ENCODE measurements around the gene DNAJB12.
A peak's percentile ranks its signal among the peaks of the same experiment; 100 is the strongest.

The DNAJB12 gene

DNA sequence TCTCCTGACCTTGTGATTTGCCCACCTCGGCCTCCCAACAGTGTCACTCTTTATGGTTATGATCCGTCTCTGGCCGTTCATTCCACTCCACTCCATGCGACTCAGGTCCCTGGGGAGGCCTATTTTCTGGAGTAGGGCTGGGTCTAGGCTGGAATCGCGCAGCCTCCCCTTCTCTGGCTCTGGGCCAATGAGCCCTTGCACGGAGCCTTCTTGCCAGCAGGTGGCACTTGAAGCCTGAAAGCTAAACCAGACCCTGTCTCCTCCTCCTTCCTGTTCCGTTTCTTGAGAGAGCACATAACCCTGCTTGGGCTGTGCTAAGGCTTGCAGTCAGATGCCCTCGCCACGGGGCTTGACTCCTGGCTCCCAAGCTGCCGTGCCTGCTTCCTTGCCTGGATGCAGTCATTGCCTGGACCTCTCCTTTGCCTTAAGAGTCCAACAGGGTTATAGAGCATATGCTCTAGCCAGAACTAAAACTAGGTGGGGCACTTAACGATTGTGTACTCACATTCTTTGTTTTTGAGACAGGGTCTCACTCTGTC is 9.6 kb upstream of the DNAJB12 start:
- Histone ChIP-seq H3K4me3 (replicated peaks; ENCODE audit: low read depth, low read length) (no peak overlapping the region), H3K27me3 (replicated peaks; ENCODE audit: control insufficient read depth, insufficient read depth, low read length) (no peaks in the 10 kb centered on the region)

DNA sequence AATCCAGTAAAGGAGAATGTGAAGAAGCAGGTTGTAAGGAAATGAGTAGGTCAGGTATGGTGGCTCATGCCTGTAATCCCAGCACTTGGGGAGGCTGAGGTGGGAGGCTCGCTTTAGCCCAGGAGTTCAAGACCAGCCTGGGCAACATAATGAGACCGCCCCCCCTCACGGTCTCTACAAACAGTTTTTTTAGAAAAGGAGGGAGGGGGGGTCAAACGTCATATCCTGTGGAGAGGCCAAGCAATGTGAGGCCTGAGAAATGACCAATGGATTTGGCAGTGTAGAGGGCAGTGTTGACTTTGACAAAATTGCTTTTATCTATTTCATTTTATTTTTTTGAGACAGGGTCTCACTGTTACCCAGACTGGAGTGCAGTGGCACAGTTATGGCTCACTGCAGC is 2.3 kb upstream of the DNAJB12 start:
- TF ChIP-seq CTCF (IDR thresholded peaks at IDR 0.05; ENCODE audit: insufficient read depth, low read length, poor library complexity, severe bottlenecking), result no peak
- DNase-seq (ENCODE audit: extremely low read depth, insufficient read length), result no peak
- Histone ChIP-seq H3K36me3 (ENCODE audit: control insufficient read depth, insufficient read depth, low read length) (no peaks in the 10 kb centered on the region), H3K27me3 (replicated peaks; ENCODE audit: control insufficient read depth, insufficient read depth, low read length) (no peaks in the 10 kb centered on the region), H3K4me3 (replicated peaks; ENCODE audit: low read depth, low read length) (no peak overlapping the region)

More for the DNA sequence above, 9.6 kb upstream of the DNAJB12 start:
- DNase-seq (ENCODE audit: extremely low read depth, insufficient read length), result peak; percentile 68
- TF ChIP-seq CTCF (IDR thresholded peaks at IDR 0.05; ENCODE audit: insufficient read depth, low read length, poor library complexity, severe bottlenecking), result peak; percentile 95
- H3K36me3 ChIP-seq (ENCODE audit: control insufficient read depth, insufficient read depth, low read length), result peaks cover 2% of the 10 kb centered on the region

DNA sequence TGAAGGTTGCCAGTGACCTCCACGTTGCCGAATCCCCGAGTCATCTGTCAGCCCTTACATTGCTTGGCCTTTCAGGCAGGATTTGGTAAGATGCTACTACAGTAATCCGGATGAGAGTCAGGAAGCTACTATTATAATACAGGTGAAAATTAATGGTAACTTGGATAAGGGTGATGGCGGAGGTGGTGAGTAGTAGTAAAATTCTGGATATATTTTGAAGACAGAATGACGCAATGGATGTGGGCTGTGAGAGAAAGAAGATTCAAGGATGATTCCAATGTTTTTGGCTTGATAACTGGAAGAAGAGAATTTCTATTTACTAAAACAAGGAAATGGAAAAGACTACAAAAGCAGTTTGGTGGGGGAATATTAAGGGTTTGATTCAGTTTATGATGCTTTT is 1.4 kb upstream of the DNAJB12 start:
- no peak for TF ChIP-seq CTCF (IDR thresholded peaks at IDR 0.05; ENCODE audit: insufficient read depth, low read length, poor library complexity, severe bottlenecking)
- no peaks in the 10 kb centered on the region for H3K27me3 ChIP-seq (replicated peaks; ENCODE audit: control insufficient read depth, insufficient read depth, low read length)
- H3K4me3 ChIP-seq (replicated peaks; ENCODE audit: low read depth, low read length), result no peak overlapping the region
- H3K36me3 ChIP-seq (ENCODE audit: control insufficient read depth, insufficient read depth, low read length), result peaks cover 4% of the 10 kb centered on the region
- no peak for DNase-seq (ENCODE audit: extremely low read depth, insufficient read length)

- no peak for TF ChIP-seq CTCF (IDR thresholded peaks at IDR 0.05; ENCODE audit: insufficient read depth, low read length, poor library complexity, severe bottlenecking)
- Histone ChIP-seq H3K27me3 (replicated peaks; ENCODE audit: control insufficient read depth, insufficient read depth, low read length) (no peaks in the 10 kb centered on the region), H3K36me3 (ENCODE audit: control insufficient read depth, insufficient read depth, low read length) (peaks cover 9% of the 10 kb centered on the region), H3K4me3 (replicated peaks; ENCODE audit: low read depth, low read length) (peak overlapping the region; percentile 97)
- no peak for DNase-seq (ENCODE audit: extremely low read depth, insufficient read length)
These were observed 466 bp upstream of the DNAJB12 start for GRCh38 chr10:72355214-72355555.

DNA sequence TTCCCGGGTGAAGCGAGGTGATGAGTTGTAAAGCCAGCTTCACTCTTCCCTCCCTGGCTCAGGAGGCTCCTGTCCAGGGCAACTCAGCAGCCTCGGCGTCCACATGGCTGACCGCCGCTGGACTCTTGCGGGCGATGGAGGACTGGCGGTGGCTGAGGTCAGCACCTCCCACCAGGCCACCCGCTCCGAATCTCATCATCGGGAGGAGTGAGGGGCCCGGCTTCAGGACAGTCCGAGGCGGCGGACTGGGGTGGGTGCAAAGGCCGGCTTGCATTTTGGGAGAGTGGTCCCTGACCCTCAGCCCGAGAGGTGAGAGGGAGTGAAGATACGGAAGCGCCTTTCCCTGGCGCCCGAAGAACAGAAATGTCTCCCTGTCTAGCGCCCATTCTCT is 759 bp downstream of the DNAJB12 start:
- no peak for DNase-seq (ENCODE audit: extremely low read depth, insufficient read length)
- no peak for TF ChIP-seq CTCF (IDR thresholded peaks at IDR 0.05; ENCODE audit: insufficient read depth, low read length, poor library complexity, severe bottlenecking)
- no peaks in the 10 kb centered on the region for H3K27me3 ChIP-seq (replicated peaks; ENCODE audit: control insufficient read depth, insufficient read depth, low read length)
- H3K4me3 ChIP-seq (replicated peaks; ENCODE audit: low read depth, low read length), result peak overlapping the region; percentile 97
- peaks cover 9% of the 10 kb centered on the region for H3K36me3 ChIP-seq (ENCODE audit: control insufficient read depth, insufficient read depth, low read length)
